GM12801 (cell line): ENCODE data around the gene PTPRQ.

Experiments used
- TF ChIP-seq, protein P1 (sequence below): IDR thresholded peaks from one replicate; pipeline ENCODE4 v1.5.1; 2011; ENCODE audit warnings: control low read depth; ENCODE audit not compliant: insufficient read length; ENCODE audit errors: extremely low read depth

Gene PTPRQ

DNA sequence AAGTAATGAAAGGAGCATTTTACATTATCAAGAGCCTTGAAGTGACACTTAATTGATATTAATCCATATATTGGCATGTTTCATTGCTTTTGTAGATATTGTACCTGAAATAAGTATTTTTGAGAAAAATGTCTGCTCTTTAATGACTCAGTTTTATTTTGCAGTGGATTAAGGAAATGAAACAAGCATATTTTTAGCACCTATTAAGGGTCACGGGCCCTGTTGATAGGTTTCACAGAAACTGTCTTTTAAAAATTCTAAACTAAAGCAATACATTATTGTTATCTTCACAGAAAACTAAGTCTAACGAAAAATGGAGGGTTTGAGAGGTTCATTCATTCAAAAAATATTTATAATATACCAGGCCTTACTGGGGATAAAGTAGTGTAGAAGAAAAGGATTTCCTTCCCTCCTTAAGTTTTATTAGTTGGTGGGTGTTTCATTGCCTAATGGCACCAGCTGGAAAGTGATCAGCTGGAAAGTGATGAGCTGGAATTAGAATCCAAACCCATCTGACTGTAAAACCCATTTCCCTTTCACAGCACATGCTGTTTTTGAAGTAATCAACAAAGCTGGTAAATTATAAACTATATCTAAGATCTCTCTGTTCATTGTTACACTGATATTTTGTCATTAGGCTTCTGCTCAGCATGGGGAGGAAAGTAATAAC is 54.2 kb downstream of the PTPRQ start:
- TF ChIP-seq, protein P1, sequence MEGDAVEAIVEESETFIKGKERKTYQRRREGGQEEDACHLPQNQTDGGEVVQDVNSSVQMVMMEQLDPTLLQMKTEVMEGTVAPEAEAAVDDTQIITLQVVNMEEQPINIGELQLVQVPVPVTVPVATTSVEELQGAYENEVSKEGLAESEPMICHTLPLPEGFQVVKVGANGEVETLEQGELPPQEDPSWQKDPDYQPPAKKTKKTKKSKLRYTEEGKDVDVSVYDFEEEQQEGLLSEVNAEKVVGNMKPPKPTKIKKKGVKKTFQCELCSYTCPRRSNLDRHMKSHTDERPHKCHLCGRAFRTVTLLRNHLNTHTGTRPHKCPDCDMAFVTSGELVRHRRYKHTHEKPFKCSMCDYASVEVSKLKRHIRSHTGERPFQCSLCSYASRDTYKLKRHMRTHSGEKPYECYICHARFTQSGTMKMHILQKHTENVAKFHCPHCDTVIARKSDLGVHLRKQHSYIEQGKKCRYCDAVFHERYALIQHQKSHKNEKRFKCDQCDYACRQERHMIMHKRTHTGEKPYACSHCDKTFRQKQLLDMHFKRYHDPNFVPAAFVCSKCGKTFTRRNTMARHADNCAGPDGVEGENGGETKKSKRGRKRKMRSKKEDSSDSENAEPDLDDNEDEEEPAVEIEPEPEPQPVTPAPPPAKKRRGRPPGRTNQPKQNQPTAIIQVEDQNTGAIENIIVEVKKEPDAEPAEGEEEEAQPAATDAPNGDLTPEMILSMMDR: no peak

- TF ChIP-seq, protein P1: no peak
These were observed 60.5 kb downstream of the PTPRQ start for GRCh38 chr12:80504389-80505163.

DNA sequence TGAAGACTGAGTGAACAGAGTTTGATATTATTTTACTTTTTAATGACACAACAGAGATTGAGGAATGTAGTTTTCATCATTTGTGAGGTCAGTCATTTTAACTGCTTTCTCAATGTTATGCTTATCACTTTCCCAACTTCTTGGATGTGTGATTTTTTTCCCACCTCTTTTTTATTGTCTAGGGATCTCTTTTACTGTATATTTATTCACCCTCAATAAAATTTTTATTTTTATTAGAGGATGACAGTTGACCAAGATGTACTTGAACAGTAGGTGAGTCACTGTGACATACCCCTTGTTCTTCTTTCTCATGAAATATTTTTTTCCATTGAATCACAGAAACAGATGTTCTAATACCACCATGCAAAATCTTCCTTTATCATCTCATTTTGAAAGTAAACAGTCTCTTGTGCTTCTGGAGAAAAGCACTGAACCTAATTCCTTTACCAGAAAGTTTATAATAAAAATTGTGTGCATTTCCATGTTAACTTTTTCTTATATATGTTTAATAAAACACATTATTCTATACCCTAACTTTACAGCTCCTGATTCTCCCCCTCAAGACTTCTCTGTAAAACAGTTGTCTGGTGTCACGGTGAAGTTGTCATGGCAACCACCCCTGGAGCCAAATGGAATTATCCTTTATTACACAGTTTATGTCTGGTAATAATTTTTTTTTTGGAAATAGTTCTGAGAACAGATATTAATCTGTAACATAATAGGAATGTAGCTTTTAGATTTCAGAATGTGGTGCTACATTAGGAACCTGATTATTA is 65.9 kb downstream of the PTPRQ start:
- TF ChIP-seq, protein P1: no peak

DNA sequence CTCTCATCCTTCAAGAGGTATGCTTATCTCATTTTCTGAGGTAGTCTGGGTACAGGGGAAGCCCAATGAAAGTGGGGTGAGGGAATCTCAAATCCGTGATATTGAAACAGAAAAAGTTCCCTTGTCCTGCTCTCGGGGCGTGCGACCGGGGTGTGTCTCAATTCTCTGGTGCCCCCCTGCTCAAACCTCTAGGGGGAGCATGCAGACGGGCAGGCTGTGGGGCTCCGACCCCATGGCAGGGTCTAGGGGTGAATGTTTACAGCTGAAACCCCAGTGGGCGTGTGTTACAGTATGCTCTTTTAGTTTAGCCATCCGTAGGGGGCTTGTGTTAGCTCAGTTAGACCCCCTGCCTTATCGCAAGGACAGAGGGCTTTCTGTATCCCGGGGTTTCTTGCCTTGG is 68.7 kb downstream of the PTPRQ start:
- TF ChIP-seq, protein P1: no peak

DNA sequence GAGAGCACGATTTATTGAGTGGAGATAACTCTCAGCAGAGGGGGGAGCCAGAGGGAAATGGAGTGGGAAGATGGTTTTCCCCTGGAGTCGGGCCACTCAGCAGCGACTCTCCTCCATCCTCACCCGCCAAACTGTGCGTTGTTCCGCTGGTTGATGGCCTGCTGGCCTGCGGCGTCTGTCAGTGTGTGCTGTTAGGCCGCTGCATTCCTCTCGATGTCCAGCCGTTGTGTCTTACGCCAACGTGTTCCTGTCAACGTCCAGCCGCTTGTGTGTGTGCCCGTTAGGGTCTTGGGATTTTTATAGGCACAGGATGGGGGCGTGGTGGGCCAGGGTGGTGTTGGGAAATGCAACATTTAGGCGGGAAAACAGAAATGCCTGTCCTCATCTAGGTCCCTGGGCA is 69.2 kb downstream of the PTPRQ start:
- TF ChIP-seq, protein P1: no peak

GRCh38 chr12:80517655-80518054 is 73.6 kb downstream of the PTPRQ start:
- TF ChIP-seq, protein P1: no peak

DNA sequence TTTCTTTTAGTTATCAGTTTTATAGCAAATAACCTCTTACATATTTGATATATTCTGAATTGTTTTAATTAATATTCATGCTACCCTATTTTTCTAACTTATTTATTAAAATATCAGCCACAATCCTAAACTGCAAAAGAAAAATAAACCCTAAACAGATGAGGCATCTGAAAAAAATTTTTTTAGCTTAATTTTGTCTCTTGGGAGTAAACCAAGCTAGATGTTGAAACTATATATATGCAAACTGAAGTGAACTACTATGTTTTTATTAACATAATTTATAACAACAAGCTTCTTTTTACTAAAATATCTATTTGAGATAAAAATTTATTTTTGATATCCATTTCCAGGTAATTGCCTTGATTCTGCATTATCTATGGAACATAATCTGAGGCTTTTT is 87.6 kb downstream of the PTPRQ start:
- TF ChIP-seq, protein P1: no peak
